PC-3 (cell line): ENCODE measurements around the gene CENPV.

Experiments used
- EZH2 ChIP-seq: fragments of 300-600 bp; sonication (generic); IDR thresholded peaks from one replicate; pipeline ENCODE4 v1.6.1; 2017; ENCODE audit warnings: antibody characterized with exemption, mild to moderate bottlenecking, low read length; ENCODE audit not compliant: unreplicated experiment
- TF ChIP-seq, protein P1 (sequence below): fragments of 300-600 bp; sonication (generic); conservative IDR thresholded peaks from 2 replicates; pipeline ENCODE4 v1.5.1; 2017; ENCODE audit warnings: antibody characterized with exemption, low read depth, mild to moderate bottlenecking, low read length

- TF ChIP-seq EZH2: no peak
- TF ChIP-seq, protein P1, sequence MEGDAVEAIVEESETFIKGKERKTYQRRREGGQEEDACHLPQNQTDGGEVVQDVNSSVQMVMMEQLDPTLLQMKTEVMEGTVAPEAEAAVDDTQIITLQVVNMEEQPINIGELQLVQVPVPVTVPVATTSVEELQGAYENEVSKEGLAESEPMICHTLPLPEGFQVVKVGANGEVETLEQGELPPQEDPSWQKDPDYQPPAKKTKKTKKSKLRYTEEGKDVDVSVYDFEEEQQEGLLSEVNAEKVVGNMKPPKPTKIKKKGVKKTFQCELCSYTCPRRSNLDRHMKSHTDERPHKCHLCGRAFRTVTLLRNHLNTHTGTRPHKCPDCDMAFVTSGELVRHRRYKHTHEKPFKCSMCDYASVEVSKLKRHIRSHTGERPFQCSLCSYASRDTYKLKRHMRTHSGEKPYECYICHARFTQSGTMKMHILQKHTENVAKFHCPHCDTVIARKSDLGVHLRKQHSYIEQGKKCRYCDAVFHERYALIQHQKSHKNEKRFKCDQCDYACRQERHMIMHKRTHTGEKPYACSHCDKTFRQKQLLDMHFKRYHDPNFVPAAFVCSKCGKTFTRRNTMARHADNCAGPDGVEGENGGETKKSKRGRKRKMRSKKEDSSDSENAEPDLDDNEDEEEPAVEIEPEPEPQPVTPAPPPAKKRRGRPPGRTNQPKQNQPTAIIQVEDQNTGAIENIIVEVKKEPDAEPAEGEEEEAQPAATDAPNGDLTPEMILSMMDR: no peak
These were observed 55.7 kb downstream of the CENPV start for GRCh38 chr17:16297367-16298139.
